Endothelial cell of umbilical vein (primary cell): ENCODE results near the gene COL23A1. TPM values are rescaled to one million over a fixed set of nuclear protein-coding genes. Genes with fewer than 3 reads are reported as not detected.

Experiments used
- BruUV-seq: library from RNA; stranded (reverse); fragments of 400-500 nt; replicated peaks from 2 replicates; lab custom pipeline; 2021; lab: Mats Ljungman, UMichigan
- CTCF ChIA-PET: fragments of 300-600, 350-600 bp; sonication (Branson Sonifier 250); formaldehyde crosslinking; loops from one replicate; lab custom pipeline; 2021; ENCODE audit warnings: antibody characterized with exemption, inconsistent platforms; lab: Charles Lee
- POLR2A ChIA-PET: fragments of 300-600, 350-600 bp; sonication (Branson Sonifier 250); formaldehyde crosslinking; loops from one replicate; lab custom pipeline; 2021; ENCODE audit warnings: antibody characterized with exemption, inconsistent platforms; lab: Charles Lee
- DNase-seq: peaks from one replicate; pipeline ENCODE4 v3.0.0-alpha.2; 2011; ENCODE audit warnings: low read depth, low spot score
- FAIRE-seq: peaks from 2 replicates; lab custom pipeline; 2011; peaks lifted over from hg19 to GRCh38; lab: Jason Lieb, UNC
- H2AFZ ChIP-seq: 2 replicates; pipeline ENCODE4 v1.6.0; 2012; ENCODE audit warnings: low read depth, low read length, control low read depth, inconsistent platforms
- H3K27ac ChIP-seq: 2 replicates; pipeline ENCODE4 v1.5.1; 2011; ENCODE audit warnings: low read depth, mild to moderate bottlenecking, control low read depth, low read length, moderate library complexity; ENCODE audit not compliant: insufficient read depth
- H3K27me3 ChIP-seq, 2 experiments: 2 replicates each; pipeline versions ENCODE4 v1.6.0 to v1.6.1; 2011; ENCODE audit warnings: low read length in 2 of 2, mixed read lengths in 1 of 2; ENCODE audit not compliant: control insufficient read depth in 2 of 2, insufficient read depth in 2 of 2
- H3K36me3 ChIP-seq, 2 experiments: 2 replicates in 1 of 2; 3 replicates in 1 of 2; pipeline ENCODE4 v1.5.1; 2011; ENCODE audit warnings: low read length in 2 of 2, mild to moderate bottlenecking in 1 of 2, moderate library complexity in 1 of 2; ENCODE audit not compliant: control insufficient read depth in 2 of 2, insufficient read depth in 2 of 2; ENCODE audit errors: extremely low read depth in 1 of 2
- H3K4me1 ChIP-seq: 3 replicates; pipeline ENCODE4 v1.5.1; 2011; ENCODE audit warnings: mild to moderate bottlenecking, low read length; ENCODE audit not compliant: control insufficient read depth, insufficient read depth; ENCODE audit errors: extremely low read depth
- H3K4me2 ChIP-seq: 2 replicates; pipeline ENCODE4 v1.6.1; 2011; ENCODE audit warnings: low read length, control low read depth, mixed read lengths; ENCODE audit not compliant: insufficient read depth
- H3K4me3 ChIP-seq, 3 experiments: fragments of 200-600 bp in 1 of 3; sonication (generic), shearing (Covaris generic) in 1 of 3; replicated peaks in 1 of 3; 2 replicates each; pipeline ENCODE4 v1.5.1; 2011 to 2016; ENCODE audit warnings: control low read depth in 3 of 3, low read length in 3 of 3, mild to moderate bottlenecking in 2 of 3, inconsistent platforms in 1 of 3, low read depth in 1 of 3, moderate library complexity in 1 of 3; ENCODE audit not compliant: insufficient read depth in 1 of 3
- H3K79me2 ChIP-seq: 2 replicates; pipeline ENCODE4 v1.6.0; 2012; ENCODE audit warnings: low read length, inconsistent platforms; ENCODE audit not compliant: control insufficient read depth, insufficient read depth
- H3K9ac ChIP-seq: replicated peaks from 2 replicates; pipeline ENCODE3; 2011; ENCODE audit warnings: low read length, control low read depth; ENCODE audit not compliant: insufficient read depth; ENCODE audit errors: extremely low read depth
- H3K9me1 ChIP-seq: replicated peaks from 3 replicates; pipeline ENCODE4 v1.6.0; 2011; ENCODE audit warnings: mild to moderate bottlenecking, low read length; ENCODE audit not compliant: control insufficient read depth, insufficient read depth; ENCODE audit errors: extremely low read depth
- H3K9me3 ChIP-seq: replicated peaks from 2 replicates; pipeline ENCODE4 v1.5.1; 2012; ENCODE audit warnings: low read length, inconsistent platforms; ENCODE audit not compliant: control insufficient read depth, insufficient read depth
- H4K20me1 ChIP-seq: replicated peaks from 2 replicates; pipeline ENCODE3; 2011; ENCODE audit warnings: mild to moderate bottlenecking, low read length; ENCODE audit not compliant: control insufficient read depth, insufficient read depth; ENCODE audit errors: extremely low read depth
- CTCF ChIP-seq, 2 donors: IDR thresholded peaks; 1 replicate in 1 of 2; 2 replicates in 1 of 2; pipeline ENCODE4 v1.5.1; 2011; ENCODE audit warnings: low read length in 2 of 2, mild to moderate bottlenecking in 2 of 2, moderate library complexity in 2 of 2, control low read depth in 1 of 2, inconsistent platforms in 1 of 2, low read depth in 1 of 2; ENCODE audit not compliant: insufficient read depth in 1 of 2; ENCODE audit errors: extremely low read depth in 1 of 2
- EZH2 ChIP-seq: IDR thresholded peaks from 2 replicates; pipeline ENCODE4 v1.6.1; 2012; ENCODE audit warnings: borderline replicate concordance, low read depth, mild to moderate bottlenecking, moderate library complexity, low read length, inconsistent platforms; ENCODE audit not compliant: severe bottlenecking
- FOS ChIP-seq: IDR thresholded peaks from 2 replicates; pipeline ENCODE4 v1.6.1; 2011; ENCODE audit warnings: mild to moderate bottlenecking, low read length, moderate library complexity, borderline replicate concordance; ENCODE audit not compliant: insufficient read depth
- GATA2 ChIP-seq: IDR thresholded peaks from 2 replicates; pipeline ENCODE4 v1.7.0; 2011; ENCODE audit warnings: low read depth, mild to moderate bottlenecking, moderate library complexity, mixed read lengths, low read length; ENCODE audit not compliant: insufficient read length, insufficient read depth
- JUN ChIP-seq: IDR thresholded peaks from 2 replicates; pipeline ENCODE4 v1.6.1; 2011; ENCODE audit warnings: borderline replicate concordance, low read depth; ENCODE audit not compliant: insufficient read length, insufficient read depth
- MYC ChIP-seq: IDR thresholded peaks from one replicate; pipeline ENCODE4 v1.6.1; 2011; ENCODE audit warnings: mild to moderate bottlenecking, low read depth, low read length
- POLR2A ChIP-seq: IDR thresholded peaks from 2 replicates; pipeline ENCODE4 v1.6.1; 2012; ENCODE audit warnings: low read depth, mild to moderate bottlenecking, control low read depth, low read length
- POLR2AphosphoS5 ChIP-seq: IDR thresholded peaks from 2 replicates; pipeline ENCODE4 v1.6.1; 2012; ENCODE audit warnings: low read depth, mild to moderate bottlenecking, control low read depth, low read length, moderate library complexity; ENCODE audit not compliant: insufficient read depth
- dilution Hi-C: fragments of 300-500 bp; cut with MboI; formaldehyde crosslinking; loops from one replicate; pipeline ENCODE4 v1.15.0; 2019; ENCODE audit warnings: low sequenced_read_pairs; ENCODE audit not compliant: extremely low pct_ligation_motif_present
- intact Hi-C: fragments of 100-400 bp; cut with micrococcal nuclease; formaldehyde crosslinking; loops from one replicate; pipeline ENCODE4 v1.10.0; 2022
- polyA plus RNA-seq, 4 experiments: library from polyadenylated mRNA; depleted of rRNA in 3 of 4; stranded (reverse) in 3 of 4; unstranded in 1 of 4; fragments of >200 nt; gene quantifications; 2 replicates each; pipeline versions ENCODE4 v1.2.1 to v1.2.3, GENCODE V29; 2011 to 2012; ENCODE audit warnings: missing spikeins in 1 of 4
- total RNA-seq: library from RNA; stranded (reverse); gene quantifications from 2 replicates; pipeline ENCODE4 v1.2.3, GENCODE V29; 2021
- TF ChIP-seq, protein P1 (sequence below): IDR thresholded peaks from 2 replicates; pipeline ENCODE4 v1.6.1; 2011; ENCODE audit not compliant: insufficient read depth, insufficient read length

The COL23A1 gene
- total and polyA plus RNA-seq, 2 donors (not counting 3 experiments of a cell fraction or from before 2014, with no cell fraction given): not detected

DNA sequence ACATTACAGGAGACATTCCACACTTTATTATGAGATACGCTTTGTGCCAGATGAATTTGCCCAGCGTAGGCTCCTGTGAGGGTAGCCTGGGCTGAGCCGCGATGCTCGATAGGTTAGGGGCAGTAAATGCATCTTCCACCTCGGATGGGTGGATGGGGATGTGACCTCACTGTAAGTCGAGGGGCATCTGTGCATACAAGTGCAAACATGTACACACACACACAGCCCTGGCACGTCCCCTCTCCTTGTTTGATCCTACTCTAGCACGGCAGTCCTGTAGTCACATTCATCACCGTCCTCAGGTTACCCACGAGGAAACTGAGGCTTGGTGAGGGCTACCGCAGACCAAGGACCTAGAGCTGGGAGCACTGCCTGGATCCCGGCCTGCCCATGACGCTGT, 166.8 kb downstream of the COL23A1 start:
- FAIRE-seq: no peak
- CTCF ChIA-PET: no interaction called here

GRCh38 chr5:178422400-178422775, 167.8 kb downstream of the COL23A1 start:
- Histone ChIP-seq H3K36me3 (no peaks in the 10 kb centered on the region), H2AFZ (no peak overlapping the region), H3K4me1 (no peaks in the 10 kb centered on the region), H3K4me3 (no peak overlapping the region), H4K20me1 (no peaks in the 10 kb centered on the region), H3K9me3 (no peaks in the 10 kb centered on the region), H3K27ac (no peak overlapping the region), H3K27me3 (no peaks in the 10 kb centered on the region), H3K4me2 (no peak overlapping the region), H3K9ac (no peak overlapping the region), H3K79me2 (no peaks in the 10 kb centered on the region), H3K9me1 (no peaks in the 10 kb centered on the region)
- intact Hi-C loops (no loop called here), dilution Hi-C loops (no loop called here)
- ChIA-PET POLR2A (no interaction called here), CTCF (no interaction called here)
- TF ChIP-seq EZH2 (no peak), POLR2AphosphoS5 (no peak), GATA2 (no peak), FOS (no peak), JUN (no peak), CTCF (IDR thresholded peaks at IDR 0.05; ENCODE audit: extremely low read depth in 1 of 2, insufficient read depth in 1 of 2, low read depth in 1 of 2, low read length in 2 of 2) (no peak), POLR2A (no peak), MYC (no peak)
- TF ChIP-seq, protein P1, sequence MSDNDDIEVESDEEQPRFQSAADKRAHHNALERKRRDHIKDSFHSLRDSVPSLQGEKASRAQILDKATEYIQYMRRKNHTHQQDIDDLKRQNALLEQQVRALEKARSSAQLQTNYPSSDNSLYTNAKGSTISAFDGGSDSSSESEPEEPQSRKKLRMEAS: no peak
- no TSS peak for BruUV-seq
- FAIRE-seq: no peak
- DNase-seq: no peak

More for the DNA sequence above, 166.8 kb downstream of the COL23A1 start:
- Histone ChIP-seq H3K4me3 (no peak overlapping the region), H3K4me1 (no peaks in the 10 kb centered on the region), H3K27ac (no peak overlapping the region), H3K27me3 (no peaks in the 10 kb centered on the region), H3K9me1 (no peaks in the 10 kb centered on the region), H4K20me1 (no peaks in the 10 kb centered on the region), H3K36me3 (no peaks in the 10 kb centered on the region), H3K79me2 (no peaks in the 10 kb centered on the region), H2AFZ (no peak overlapping the region), H3K9me3 (no peaks in the 10 kb centered on the region), H3K4me2 (no peak overlapping the region), H3K9ac (no peak overlapping the region)
- intact Hi-C loops: no loop called here
- dilution Hi-C loops: no loop called here
- no peak for DNase-seq
- TF ChIP-seq JUN (no peak), CTCF (IDR thresholded peaks at IDR 0.05; ENCODE audit: extremely low read depth in 1 of 2, insufficient read depth in 1 of 2, low read depth in 1 of 2, low read length in 2 of 2) (no peak), EZH2 (no peak), MYC (no peak)
- POLR2A ChIA-PET: no interaction called here
- no TSS peak for BruUV-seq
